Right kidney (tissue), 1 donor: ENCODE measurements around the gene MAPT.
"Not testable (repeated sequence)": the region's sequence is repeated elsewhere in the genome, so short reads cannot be mapped to it uniquely, and the experiment has no call there.

Experiments used
- DNase-seq: peaks from one replicate; pipeline ENCODE4 v3.0.0-alpha.2; 2016

MAPT gene

DNA sequence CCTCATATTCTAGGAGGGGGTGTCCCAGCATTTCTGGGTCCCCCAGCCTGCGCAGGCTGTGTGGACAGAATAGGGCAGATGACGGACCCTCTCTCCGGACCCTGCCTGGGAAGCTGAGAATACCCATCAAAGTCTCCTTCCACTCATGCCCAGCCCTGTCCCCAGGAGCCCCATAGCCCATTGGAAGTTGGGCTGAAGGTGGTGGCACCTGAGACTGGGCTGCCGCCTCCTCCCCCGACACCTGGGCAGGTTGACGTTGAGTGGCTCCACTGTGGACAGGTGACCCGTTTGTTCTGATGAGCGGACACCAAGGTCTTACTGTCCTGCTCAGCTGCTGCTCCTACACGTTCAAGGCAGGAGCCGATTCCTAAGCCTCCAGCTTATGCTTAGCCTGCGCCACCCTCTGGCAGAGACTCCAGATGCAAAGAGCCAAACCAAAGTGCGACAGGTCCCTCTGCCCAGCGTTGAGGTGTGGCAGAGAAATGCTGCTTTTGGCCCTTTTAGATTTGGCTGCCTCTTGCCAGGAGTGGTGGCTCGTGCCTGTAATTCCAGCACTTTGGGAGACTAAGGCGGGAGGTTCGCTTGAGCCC, 116.3 kb downstream of the MAPT start:
- no peak for DNase-seq

DNA sequence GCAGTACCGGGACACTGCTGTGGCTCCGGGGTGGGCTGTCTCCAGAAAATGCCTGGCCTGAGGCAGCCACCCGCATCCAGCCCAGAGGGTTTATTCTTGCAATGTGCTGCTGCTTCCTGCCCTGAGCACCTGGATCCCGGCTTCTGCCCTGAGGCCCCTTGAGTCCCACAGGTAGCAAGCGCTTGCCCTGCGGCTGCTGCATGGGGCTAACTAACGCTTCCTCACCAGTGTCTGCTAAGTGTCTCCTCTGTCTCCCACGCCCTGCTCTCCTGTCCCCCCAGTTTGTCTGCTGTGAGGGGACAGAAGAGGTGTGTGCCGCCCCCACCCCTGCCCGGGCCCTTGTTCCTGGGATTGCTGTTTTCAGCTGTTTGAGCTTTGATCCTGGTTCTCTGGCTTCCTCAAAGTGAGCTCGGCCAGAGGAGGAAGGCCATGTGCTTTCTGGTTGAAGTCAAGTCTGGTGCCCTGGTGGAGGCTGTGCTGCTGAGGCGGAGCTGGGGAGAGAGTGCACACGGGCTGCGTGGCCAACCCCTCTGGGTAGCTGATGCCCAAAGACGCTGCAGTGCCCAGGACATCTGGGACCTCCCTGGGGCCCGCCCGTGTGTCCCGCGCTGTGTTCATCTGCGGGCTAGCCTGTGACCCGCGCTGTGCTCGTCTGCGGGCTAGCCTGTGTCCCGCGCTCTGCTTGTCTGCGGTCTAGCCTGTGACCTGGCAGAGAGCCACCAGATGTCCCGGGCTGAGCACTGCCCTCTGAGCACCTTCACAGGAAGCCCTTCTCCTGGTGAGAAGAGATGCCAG, 117.6 kb downstream of the MAPT start:
- DNase-seq = no peak

DNA sequence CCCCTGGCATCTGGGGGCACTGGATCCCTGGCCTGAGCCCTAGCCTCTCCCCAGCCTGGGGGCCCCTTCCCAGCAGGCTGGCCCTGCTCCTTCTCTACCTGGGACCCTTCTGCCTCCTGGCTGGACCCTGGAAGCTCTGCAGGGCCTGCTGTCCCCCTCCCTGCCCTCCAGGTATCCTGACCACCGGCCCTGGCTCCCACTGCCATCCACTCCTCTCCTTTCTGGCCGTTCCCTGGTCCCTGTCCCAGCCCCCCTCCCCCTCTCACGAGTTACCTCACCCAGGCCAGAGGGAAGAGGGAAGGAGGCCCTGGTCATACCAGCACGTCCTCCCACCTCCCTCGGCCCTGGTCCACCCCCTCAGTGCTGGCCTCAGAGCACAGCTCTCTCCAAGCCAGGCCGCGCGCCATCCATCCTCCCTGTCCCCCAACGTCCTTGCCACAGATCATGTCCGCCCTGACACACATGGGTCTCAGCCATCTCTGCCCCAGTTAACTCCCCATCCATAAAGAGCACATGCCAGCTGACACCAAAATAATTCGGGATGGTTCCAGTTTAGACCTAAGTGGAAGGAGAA, 118.2 kb downstream of the MAPT start:
- no peak for DNase-seq

DNA sequence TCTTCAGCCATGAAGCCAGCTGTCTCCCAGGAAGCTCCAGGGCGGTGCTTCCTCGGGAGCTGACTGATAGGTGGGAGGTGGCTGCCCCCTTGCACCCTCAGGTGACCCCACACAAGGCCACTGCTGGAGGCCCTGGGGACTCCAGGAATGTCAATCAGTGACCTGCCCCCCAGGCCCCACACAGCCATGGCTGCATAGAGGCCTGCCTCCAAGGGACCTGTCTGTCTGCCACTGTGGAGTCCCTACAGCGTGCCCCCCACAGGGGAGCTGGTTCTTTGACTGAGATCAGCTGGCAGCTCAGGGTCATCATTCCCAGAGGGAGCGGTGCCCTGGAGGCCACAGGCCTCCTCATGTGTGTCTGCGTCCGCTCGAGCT, 118.8 kb downstream of the MAPT start:
- DNase-seq = no peak

DNA sequence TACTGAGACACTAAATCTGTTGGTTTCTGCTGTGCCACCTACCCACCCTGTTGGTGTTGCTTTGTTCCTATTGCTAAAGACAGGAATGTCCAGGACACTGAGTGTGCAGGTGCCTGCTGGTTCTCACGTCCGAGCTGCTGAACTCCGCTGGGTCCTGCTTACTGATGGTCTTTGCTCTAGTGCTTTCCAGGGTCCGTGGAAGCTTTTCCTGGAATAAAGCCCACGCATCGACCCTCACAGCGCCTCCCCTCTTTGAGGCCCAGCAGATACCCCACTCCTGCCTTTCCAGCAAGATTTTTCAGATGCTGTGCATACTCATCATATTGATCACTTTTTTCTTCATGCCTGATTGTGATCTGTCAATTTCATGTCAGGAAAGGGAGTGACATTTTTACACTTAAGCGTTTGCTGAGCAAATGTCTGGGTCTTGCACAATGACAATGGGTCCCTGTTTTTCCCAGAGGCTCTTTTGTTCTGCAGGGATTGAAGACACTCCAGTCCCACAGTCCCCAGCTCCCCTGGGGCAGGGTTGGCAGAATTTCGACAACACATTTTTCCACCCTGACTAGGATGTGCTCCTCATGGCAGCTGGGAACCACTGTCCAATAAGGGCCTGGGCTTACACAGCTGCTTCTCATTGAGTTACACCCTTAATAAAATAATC, 119.3 kb downstream of the MAPT start:
- no peak for DNase-seq

DNA sequence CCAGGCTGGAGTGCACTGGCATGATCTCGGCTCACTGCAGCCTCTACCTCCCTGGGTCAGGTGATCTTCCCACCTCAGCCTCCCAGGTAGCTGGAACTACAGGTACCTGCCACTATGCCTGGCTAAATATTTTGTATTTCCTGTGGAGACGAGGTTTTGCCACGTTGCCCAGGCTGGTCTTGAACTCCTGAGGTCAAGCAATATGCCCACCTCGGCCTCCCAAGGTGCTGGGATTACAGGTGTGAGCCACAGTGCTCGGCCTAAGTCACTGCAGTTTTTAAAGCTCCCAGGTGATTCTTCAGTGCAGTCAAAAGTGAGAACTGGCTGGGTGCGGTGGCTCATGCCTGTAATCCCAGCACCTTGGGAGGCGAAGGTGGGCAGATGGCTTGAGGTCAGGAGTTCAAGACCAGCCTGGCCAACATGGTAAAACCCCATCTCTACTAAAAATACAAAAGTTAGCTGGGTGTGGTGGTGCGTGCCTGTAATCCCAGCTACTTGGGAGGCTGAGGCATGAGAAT, 125.1 kb downstream of the MAPT start:
- not testable (repeated sequence) for DNase-seq

DNA sequence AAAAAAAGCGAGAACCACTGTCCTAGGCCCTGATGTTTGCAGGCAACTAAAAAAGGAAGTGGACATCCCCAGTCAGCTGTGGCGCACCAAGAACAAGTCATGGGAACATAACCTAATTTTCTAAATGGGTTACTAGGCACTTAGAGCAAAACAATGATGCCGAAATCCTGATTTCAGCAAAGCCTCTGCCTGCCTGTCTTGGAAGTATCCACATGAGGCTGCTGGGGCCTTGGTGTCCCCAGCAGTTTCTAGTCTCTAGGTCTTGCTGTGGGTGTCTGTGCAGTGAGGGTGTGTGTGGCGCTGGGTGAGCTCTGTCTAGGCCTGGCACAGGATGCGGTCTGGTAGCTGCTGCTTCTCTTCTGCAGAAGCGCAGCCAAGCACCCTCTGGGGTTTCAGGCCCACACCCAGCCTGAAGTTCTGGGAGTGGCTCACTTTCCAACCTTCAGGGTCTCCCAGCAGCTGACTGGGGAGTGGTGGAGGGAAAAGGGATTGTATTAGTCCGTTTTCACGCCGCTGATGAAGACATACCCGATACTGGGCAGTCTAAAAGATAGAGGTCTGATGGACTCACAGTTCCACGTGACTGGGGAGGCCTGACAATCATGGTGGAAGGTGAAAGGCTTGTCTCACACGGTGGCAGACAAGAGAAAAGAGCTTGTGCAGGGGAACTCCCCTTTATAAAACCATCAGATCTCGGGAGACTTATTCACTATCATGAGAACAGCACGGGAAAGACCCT, 125.8 kb downstream of the MAPT start:
- no peak for DNase-seq

DNA sequence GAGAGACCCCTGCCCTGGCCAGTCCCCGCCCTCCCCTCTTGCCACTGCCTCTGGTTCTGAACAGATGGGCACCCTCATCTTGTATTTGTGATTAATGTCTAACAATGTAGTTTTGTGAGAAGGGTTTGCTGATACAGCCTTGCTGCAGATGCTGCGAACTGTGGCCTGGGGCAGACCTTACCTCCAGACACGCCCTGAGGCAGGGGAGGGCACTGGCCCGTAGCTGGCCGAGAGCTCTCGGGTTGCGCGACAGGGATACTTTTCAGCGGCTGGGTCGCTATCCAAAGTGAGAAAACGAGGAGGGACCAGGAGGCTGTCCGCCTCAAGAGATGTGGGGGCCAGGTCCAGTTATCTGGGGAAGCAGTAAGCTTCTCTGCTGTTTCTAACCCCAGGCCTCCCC, 126.6 kb downstream of the MAPT start:
- no peak for DNase-seq

DNA sequence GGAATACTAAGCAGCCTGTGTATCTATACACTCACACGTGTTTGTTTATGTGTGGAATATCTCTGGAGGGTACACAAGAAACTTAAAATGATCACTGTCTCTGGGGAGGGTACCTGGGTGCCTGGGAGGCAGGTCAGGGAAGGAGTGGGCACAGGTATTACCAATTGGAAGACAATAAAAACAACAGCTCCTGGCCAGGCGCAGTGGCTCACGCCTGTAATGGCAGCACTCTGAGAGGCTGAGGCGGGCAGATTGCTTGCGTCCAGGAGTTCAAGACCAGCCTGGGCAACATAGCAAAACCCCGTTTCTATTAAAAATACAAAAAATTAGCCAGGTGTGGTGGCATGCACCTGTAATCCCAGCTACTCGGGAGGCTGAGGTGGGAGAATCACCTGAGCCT, 129.0 kb downstream of the MAPT start:
- DNase-seq = not testable (repeated sequence)

DNA sequence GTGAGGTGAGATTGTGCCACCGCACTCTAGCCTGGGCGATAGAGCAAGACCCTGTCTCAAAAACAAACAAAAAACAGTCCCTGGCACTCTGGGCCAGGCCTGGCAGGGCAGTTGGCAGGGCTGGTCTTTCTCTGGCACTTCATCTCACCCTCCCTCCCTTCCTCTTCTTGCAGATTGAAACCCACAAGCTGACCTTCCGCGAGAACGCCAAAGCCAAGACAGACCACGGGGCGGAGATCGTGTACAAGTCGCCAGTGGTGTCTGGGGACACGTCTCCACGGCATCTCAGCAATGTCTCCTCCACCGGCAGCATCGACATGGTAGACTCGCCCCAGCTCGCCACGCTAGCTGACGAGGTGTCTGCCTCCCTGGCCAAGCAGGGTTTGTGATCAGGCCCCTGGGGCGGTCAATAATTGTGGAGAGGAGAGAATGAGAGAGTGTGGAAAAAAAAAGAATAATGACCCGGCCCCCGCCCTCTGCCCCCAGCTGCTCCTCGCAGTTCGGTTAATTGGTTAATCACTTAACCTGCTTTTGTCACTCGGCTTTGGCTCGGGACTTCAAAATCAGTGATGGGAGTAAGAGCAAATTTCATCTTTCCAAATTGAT, 129.5 kb downstream of the MAPT start:
- no peak for DNase-seq

DNA sequence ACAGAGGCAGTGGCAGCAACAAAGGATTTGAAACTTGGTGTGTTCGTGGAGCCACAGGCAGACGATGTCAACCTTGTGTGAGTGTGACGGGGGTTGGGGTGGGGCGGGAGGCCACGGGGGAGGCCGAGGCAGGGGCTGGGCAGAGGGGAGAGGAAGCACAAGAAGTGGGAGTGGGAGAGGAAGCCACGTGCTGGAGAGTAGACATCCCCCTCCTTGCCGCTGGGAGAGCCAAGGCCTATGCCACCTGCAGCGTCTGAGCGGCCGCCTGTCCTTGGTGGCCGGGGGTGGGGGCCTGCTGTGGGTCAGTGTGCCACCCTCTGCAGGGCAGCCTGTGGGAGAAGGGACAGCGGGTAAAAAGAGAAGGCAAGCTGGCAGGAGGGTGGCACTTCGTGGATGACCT, 130.2 kb downstream of the MAPT start:
- DNase-seq = no peak

DNA sequence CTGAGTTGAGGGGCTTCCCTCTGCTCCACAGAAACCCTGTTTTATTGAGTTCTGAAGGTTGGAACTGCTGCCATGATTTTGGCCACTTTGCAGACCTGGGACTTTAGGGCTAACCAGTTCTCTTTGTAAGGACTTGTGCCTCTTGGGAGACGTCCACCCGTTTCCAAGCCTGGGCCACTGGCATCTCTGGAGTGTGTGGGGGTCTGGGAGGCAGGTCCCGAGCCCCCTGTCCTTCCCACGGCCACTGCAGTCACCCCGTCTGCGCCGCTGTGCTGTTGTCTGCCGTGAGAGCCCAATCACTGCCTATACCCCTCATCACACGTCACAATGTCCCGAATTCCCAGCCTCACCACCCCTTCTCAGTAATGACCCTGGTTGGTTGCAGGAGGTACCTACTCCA, 130.7 kb downstream of the MAPT start:
- DNase-seq = no peak

DNA sequence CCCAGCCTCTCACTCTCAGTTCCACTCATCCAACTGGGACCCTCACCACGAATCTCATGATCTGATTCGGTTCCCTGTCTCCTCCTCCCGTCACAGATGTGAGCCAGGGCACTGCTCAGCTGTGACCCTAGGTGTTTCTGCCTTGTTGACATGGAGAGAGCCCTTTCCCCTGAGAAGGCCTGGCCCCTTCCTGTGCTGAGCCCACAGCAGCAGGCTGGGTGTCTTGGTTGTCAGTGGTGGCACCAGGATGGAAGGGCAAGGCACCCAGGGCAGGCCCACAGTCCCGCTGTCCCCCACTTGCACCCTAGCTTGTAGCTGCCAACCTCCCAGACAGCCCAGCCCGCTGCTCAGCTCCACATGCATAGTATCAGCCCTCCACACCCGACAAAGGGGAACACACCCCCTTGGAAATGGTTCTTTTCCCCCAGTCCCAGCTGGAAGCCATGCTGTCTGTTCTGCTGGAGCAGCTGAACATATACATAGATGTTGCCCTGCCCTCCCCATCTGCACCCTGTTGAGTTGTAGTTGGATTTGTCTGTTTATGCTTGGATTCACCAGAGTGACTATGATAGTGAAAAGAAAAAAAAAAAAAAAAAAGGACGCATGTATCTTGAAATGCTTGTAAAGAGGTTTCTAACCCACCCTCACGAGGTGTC, 131.3 kb downstream of the MAPT start:
- DNase-seq = no peak

DNA sequence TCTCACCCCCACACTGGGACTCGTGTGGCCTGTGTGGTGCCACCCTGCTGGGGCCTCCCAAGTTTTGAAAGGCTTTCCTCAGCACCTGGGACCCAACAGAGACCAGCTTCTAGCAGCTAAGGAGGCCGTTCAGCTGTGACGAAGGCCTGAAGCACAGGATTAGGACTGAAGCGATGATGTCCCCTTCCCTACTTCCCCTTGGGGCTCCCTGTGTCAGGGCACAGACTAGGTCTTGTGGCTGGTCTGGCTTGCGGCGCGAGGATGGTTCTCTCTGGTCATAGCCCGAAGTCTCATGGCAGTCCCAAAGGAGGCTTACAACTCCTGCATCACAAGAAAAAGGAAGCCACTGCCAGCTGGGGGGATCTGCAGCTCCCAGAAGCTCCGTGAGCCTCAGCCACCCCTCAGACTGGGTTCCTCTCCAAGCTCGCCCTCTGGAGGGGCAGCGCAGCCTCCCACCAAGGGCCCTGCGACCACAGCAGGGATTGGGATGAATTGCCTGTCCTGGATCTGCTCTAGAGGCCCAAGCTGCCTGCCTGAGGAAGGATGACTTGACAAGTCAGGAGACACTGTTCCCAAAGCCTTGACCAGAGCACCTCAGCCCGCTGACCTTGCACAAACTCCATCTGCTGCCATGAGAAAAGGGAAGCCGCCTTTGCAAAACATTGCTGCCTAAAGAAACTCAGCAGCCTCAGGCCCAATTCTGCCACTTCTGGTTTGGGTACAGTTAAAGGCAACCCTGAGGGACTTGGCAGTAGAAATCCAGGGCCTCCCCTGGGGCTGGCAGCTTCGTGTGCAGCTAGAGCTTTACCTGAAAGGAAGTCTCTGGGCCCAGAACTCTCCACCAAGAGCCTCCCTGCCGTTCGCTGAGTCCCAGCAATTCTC, 132.1 kb downstream of the MAPT start:
- no peak for DNase-seq

DNA sequence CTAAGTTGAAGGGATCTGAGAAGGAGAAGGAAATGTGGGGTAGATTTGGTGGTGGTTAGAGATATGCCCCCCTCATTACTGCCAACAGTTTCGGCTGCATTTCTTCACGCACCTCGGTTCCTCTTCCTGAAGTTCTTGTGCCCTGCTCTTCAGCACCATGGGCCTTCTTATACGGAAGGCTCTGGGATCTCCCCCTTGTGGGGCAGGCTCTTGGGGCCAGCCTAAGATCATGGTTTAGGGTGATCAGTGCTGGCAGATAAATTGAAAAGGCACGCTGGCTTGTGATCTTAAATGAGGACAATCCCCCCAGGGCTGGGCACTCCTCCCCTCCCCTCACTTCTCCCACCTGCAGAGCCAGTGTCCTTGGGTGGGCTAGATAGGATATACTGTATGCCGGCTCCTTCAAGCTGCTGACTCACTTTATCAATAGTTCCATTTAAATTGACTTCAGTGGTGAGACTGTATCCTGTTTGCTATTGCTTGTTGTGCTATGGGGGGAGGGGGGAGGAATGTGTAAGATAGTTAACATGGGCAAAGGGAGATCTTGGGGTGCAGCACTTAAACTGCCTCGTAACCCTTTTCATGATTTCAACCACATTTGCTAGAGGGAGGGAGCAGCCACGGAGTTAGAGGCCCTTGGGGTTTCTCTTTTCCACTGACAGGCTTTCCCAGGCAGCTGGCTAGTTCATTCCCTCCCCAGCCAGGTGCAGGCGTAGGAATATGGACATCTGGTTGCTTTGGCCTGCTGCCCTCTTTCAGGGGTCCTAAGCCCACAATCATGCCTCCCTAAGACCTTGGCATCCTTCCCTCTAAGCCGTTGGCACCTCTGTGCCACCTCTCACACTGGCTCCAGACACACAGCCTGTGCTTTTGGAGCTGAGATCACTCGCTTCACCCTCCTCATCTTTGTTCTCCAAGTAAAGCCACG, 133.0 kb downstream of the MAPT start:
- DNase-seq = no peak

DNA sequence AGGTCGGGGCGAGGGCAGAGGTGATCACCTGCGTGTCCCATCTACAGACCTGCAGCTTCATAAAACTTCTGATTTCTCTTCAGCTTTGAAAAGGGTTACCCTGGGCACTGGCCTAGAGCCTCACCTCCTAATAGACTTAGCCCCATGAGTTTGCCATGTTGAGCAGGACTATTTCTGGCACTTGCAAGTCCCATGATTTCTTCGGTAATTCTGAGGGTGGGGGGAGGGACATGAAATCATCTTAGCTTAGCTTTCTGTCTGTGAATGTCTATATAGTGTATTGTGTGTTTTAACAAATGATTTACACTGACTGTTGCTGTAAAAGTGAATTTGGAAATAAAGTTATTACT, 133.6 kb downstream of the MAPT start:
- no peak for DNase-seq

DNA sequence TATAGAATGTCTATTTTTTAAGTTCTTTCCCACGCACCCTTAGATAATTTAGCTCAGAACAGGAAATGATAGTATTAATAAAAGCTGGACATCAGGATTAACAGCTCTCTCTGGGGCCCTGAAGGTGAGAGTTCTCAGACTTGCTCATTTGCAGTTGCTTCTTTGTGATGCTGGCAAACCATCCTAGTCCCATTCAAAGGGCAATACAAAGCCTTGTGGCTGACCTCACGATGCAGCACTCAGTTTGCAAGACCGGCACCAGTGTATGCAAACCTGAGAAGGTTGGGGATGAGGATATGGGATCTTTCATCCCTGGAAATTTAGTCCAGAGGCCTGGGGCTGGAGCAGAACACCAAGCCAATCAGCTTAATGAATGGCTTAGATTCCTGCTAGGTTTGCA, 134.0 kb downstream of the MAPT start:
- DNase-seq = no peak

DNA sequence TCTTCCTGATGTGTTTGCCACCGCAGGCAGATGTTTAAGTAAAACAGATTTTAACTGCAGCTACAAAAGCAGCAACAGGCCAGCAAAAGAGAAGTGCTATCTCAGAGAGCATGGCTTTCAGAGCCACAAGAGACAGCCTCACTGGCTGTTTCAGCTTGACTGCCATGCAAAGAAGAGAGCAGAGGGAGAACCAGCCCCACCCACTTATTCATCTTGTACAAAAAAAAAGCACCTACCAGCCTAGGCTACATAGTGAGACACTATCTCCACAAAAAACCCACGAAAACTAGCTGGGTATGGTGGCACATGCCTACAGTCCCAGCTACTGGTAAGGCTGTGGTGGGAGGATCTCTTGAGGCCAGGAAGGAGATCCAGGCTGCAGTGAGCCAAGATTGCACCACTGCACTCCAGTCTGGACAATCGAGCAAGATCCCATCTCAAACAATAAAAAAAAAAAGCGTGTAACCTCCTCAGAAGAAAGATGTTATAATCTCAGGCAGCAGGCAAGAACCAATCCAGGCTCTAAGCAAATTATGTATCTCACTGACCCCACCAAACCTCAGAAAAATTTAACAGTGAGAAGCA, 134.7 kb downstream of the MAPT start:
- DNase-seq = no peak

DNA sequence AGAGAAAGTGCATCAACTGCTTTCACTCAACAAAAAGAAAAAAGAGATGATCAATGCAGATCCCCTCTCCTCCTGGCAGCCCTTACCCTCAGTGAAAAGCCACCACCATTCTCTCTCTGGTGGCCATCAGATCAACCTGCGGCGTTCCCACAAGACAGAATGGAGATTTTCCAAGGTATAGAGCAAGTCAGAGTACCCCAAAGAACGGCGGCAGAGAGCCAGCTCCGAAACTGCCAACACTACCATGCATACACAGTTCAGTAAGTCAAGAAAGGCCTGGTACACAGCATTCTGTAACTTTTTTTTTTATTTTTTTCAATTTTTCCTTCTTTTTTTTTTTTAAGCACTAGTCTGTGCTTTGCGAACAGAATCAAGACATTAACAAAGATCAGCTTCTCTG, 135.3 kb downstream of the MAPT start:
- DNase-seq = no peak
